GM13977 (cell line): ENCODE data around the gene TRIM67.

Experiments used
- DNase-seq: peaks from one replicate; pipeline ENCODE4 v3.0.0; 2012; ENCODE audit warnings: low spot score
- CTCF ChIP-seq: IDR thresholded peaks from 2 replicates; pipeline ENCODE4 v1.5.1; 2012; ENCODE audit warnings: mild to moderate bottlenecking, control low read depth; ENCODE audit not compliant: insufficient read depth; ENCODE audit errors: extremely low read depth, missing control alignments
- in situ Hi-C: fragments of 300-500 bp; cut with MboI; formaldehyde crosslinking; loops from one replicate; pipeline ENCODE4 v1.12.0; 2022; ENCODE audit warnings: low sequenced_read_pairs, low pct_unique_long_range_greater_than_20kb, mixed read lengths, inconsistent platforms; ENCODE audit not compliant: unreplicated experiment

TRIM67 gene

GRCh38 chr1:231215681-231216385 lies 54.0 kb downstream of the TRIM67 start:
- in situ Hi-C loops = loop anchor here (25.0 kb wide), 1 partner anchor 304 kb away; no protein-coding TSS in a partner anchor
- no peak for TF ChIP-seq CTCF
- DNase-seq = peak; percentile 34

- in situ Hi-C loops = loop anchor here (25.0 kb wide), 1 partner anchor 304 kb away; no protein-coding TSS in a partner anchor
- peak; percentile 14 for DNase-seq
- no peak for TF ChIP-seq CTCF
These were observed 54.6 kb downstream of the TRIM67 start for GRCh38 chr1:231216498-231216897.

DNA sequence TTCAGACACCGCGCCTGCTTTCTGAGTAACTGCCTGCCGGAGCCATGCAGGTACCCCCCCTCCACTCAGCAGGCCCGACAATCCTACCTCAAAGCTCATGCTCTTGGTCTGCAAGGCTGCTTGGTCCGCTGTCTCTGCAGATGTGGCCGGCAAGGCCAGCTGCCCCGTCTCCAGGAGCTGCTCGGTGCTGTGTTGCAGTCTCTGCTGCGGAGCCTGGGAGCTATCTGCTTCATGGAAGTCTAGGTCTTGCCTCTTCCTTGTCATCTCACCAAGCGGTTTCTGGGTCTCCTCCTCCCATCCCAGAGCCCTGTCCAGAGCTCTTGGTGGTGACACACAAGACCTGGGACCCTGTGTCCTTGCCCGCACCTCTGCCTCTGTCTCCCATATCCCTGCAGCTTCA lies 55.2 kb downstream of the TRIM67 start:
- in situ Hi-C loops = loop anchor here (25.0 kb wide), 1 partner anchor 305 kb away; no protein-coding TSS in a partner anchor
- peak; percentile 4 for DNase-seq
- TF ChIP-seq CTCF = no peak

DNA sequence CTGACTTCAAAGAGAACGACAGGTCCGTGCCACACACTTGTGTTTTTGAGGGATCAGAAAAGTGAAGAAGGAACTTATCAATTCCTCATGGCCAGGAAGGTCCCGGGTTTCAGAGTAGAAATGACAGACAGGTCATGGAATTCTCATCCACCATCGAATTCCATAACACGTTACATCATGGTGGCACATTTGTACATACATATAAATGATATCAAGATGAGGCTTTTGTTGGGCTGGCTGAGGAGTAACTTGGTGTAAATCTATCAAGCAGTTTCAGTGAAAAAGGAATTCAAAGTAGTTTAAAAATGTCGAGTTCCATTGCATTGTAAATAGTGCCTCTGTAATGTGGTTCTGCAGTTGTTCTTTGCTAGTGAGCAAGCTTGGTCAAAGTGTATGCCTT lies 56.2 kb downstream of the TRIM67 start:
- no peak for TF ChIP-seq CTCF
- DNase-seq = peak; percentile 3
- in situ Hi-C loops = loop anchor here (25.0 kb wide), 1 partner anchor 306 kb away; no protein-coding TSS in a partner anchor

- no peak for TF ChIP-seq CTCF
- DNase-seq = no peak
- in situ Hi-C loops = loop anchor here (25.0 kb wide), 1 partner anchor 307 kb away; no protein-coding TSS in a partner anchor
These were observed 57.9 kb downstream of the TRIM67 start for GRCh38 chr1:231219422-231220401.

DNA sequence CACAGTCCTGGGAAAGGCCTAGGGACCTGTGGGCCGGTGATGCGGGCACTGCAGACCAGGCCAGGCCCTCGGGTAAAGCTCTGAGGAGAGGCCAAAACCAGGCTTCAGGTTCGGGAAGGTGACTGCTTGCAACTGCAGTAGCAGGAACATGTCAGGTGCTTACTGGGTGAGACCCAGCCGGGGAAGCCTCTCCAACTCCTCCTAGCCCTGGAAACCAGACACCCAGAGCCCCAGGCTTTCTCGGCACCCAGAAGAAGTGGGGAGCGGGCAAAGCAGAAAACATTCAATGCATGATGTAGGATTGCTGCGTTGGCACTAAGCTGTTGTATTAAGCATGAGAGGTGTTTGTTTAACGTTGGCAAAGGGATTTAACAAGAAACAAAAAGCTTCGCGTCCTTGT lies 58.9 kb downstream of the TRIM67 start:
- in situ Hi-C loops = loop anchor here (25.0 kb wide), 1 partner anchor 308 kb away; no protein-coding TSS in a partner anchor
- TF ChIP-seq CTCF = no peak
- DNase-seq = no peak
